OCI-LY3 (cell line): Measurements from ENCODE around the gene MN1.

ENCODE experiments used
- H2AFZ ChIP-seq: fragments of 200-600, 300-600 bp; shearing (Covaris generic); 2 replicates; pipeline ENCODE4 v1.6.0; 2014; ENCODE audit warnings: antibody characterized with exemption, low read depth, low read length
- H3K27ac ChIP-seq: fragments of 200-600, 300-600 bp; sonication (generic); 2 replicates; pipeline ENCODE4 v1.5.1; 2014; ENCODE audit warnings: mild to moderate bottlenecking, low read length, moderate library complexity, mixed read lengths
- H3K27me3 ChIP-seq: fragments of 200-600, 300-600 bp; sonication (generic); 2 replicates; pipeline ENCODE4 v1.6.1; 2014; ENCODE audit warnings: low read depth, low read length, mixed read lengths
- H3K36me3 ChIP-seq: fragments of 200-600, 300-600 bp; sonication (generic); replicated peaks from 2 replicates; pipeline ENCODE3; 2014; ENCODE audit warnings: low read depth, low read length, mixed read lengths
- H3K4me1 ChIP-seq: fragments of 300-600, 200-600 bp; sonication (generic); 2 replicates; pipeline ENCODE4 v1.6.1; 2014; ENCODE audit warnings: low read length, mixed read lengths
- H3K4me2 ChIP-seq: fragments of 200-600, 300-600 bp; sonication (generic); 2 replicates; pipeline ENCODE4 v1.6.1; 2014; ENCODE audit warnings: low read length, mixed read lengths
- H3K4me3 ChIP-seq: fragments of 300-600, 200-600 bp; sonication (generic); 2 replicates; pipeline ENCODE4 v1.5.1; 2014; ENCODE audit warnings: antibody characterized with exemption, mild to moderate bottlenecking, low read length, moderate library complexity
- H3K79me2 ChIP-seq: fragments of 300-600, 200-600 bp; shearing (Covaris generic); 2 replicates; pipeline ENCODE4 v1.6.1; 2014; ENCODE audit warnings: mild to moderate bottlenecking, low read length, mixed read lengths
- H3K9ac ChIP-seq: fragments of 300-600, 200-600 bp; shearing (Covaris generic); 2 replicates; pipeline ENCODE4 v1.6.0; 2014; ENCODE audit warnings: mild to moderate bottlenecking, low read length, moderate library complexity
- H3K9me3 ChIP-seq: fragments of 200-600, 300-600 bp; shearing (Covaris generic); 2 replicates; pipeline ENCODE4 v1.6.1; 2014; ENCODE audit warnings: low read length, mixed read lengths; ENCODE audit not compliant: insufficient read depth
- H4K20me1 ChIP-seq: fragments of 200-600, 300-600 bp; sonication (generic); 2 replicates; pipeline ENCODE4 v1.6.1; 2016; ENCODE audit warnings: low read length, mixed read lengths; ENCODE audit not compliant: insufficient read depth
- EZH2phosphoT487 ChIP-seq: fragments of 200-600 bp; shearing (Covaris generic); IDR thresholded peaks from 2 replicates; pipeline ENCODE4 v1.6.1; 2018; ENCODE audit warnings: antibody characterized with exemption, mixed run types, low read depth
- TF ChIP-seq, protein P1 (sequence below): fragments of 200-600, 300-600 bp; sonication (generic); IDR thresholded peaks from 2 replicates; pipeline ENCODE4 v1.5.1; 2014; ENCODE audit warnings: antibody characterized with exemption, low read length, low read depth

Gene MN1

GRCh38 chr22:27754888-27755480 lies 46.6 kb downstream of the MN1 start:
- TF ChIP-seq, protein P1, sequence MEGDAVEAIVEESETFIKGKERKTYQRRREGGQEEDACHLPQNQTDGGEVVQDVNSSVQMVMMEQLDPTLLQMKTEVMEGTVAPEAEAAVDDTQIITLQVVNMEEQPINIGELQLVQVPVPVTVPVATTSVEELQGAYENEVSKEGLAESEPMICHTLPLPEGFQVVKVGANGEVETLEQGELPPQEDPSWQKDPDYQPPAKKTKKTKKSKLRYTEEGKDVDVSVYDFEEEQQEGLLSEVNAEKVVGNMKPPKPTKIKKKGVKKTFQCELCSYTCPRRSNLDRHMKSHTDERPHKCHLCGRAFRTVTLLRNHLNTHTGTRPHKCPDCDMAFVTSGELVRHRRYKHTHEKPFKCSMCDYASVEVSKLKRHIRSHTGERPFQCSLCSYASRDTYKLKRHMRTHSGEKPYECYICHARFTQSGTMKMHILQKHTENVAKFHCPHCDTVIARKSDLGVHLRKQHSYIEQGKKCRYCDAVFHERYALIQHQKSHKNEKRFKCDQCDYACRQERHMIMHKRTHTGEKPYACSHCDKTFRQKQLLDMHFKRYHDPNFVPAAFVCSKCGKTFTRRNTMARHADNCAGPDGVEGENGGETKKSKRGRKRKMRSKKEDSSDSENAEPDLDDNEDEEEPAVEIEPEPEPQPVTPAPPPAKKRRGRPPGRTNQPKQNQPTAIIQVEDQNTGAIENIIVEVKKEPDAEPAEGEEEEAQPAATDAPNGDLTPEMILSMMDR, result no peak
- no peak for TF ChIP-seq EZH2phosphoT487
- Histone ChIP-seq H3K4me2 (no peak overlapping the region), H4K20me1 (no peaks in the 10 kb centered on the region), H2AFZ (no peak overlapping the region), H3K4me3 (no peak overlapping the region), H3K79me2 (no peaks in the 10 kb centered on the region), H3K27me3 (peaks cover 20% of the 10 kb centered on the region), H3K9ac (no peak overlapping the region), H3K36me3 (no peaks in the 10 kb centered on the region), H3K27ac (no peak overlapping the region), H3K4me1 (no peaks in the 10 kb centered on the region), H3K9me3 (no peaks in the 10 kb centered on the region)

DNA sequence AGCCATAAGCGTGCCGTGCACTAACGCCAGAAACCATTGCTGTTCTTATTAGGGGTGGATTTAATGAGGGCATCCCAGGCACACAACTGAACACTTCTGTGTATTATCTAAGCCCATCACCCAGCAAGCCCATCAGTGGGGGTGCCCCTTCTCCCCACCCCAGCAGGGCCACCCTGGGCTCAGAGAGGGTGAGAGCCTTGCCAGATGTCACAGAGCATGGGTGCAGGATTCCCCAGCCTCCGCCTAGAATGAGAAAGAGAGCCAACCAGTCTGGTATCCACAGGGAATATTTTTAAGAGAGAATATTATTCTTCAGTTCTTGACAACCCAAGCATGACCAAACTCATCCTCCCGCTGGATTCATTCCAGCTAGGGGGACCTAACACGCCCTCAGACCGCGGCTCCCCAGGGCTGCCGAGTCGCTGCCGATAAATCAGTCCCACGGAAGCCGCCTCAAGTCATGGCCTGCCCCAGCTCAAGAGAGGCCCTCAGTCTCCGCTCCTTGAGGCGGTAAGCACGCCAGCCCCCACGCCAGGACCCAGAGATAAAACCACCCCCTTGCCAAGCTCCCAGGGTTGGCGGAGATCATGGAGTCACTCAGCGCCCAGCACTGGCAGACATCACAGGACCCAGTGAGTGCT lies 47.2 kb downstream of the MN1 start:
- Histone ChIP-seq H3K27ac (no peak overlapping the region), H3K9ac (no peak overlapping the region), H3K4me1 (no peaks in the 10 kb centered on the region), H3K36me3 (no peaks in the 10 kb centered on the region), H3K79me2 (no peaks in the 10 kb centered on the region), H3K9me3 (no peaks in the 10 kb centered on the region), H3K27me3 (peaks cover 27% of the 10 kb centered on the region), H4K20me1 (no peaks in the 10 kb centered on the region), H3K4me3 (no peak overlapping the region), H3K4me2 (no peak overlapping the region), H2AFZ (no peak overlapping the region)
- TF ChIP-seq EZH2phosphoT487, result no peak
- TF ChIP-seq, protein P1, result no peak

DNA sequence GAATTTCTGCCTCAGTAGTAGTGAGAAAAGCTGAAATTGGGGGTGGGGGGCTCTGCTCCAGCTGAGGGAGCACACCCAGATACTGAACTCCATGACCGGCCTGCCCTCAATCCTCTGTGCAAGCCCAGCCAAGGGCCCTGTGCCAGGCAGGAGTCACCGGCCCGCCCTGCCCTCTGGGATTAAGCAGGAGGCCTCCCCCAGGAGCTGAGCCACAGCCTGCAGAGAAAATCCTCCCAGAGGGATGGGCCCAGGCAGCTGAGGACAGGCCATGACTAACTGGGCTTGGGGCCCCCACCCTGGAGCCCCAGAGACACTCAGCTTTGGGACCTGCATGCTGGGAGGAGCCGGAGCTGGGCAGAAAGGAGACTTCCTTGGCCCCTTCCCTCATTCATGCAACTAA lies 48.8 kb downstream of the MN1 start:
- Histone ChIP-seq H4K20me1 (no peaks in the 10 kb centered on the region), H3K4me1 (no peaks in the 10 kb centered on the region), H3K4me2 (no peak overlapping the region), H2AFZ (no peak overlapping the region), H3K79me2 (no peaks in the 10 kb centered on the region), H3K9ac (no peak overlapping the region), H3K27ac (no peak overlapping the region), H3K9me3 (no peaks in the 10 kb centered on the region), H3K36me3 (no peaks in the 10 kb centered on the region), H3K27me3 (peaks cover 38% of the 10 kb centered on the region), H3K4me3 (no peak overlapping the region)
- TF ChIP-seq EZH2phosphoT487, result no peak
- TF ChIP-seq, protein P1, result no peak

DNA sequence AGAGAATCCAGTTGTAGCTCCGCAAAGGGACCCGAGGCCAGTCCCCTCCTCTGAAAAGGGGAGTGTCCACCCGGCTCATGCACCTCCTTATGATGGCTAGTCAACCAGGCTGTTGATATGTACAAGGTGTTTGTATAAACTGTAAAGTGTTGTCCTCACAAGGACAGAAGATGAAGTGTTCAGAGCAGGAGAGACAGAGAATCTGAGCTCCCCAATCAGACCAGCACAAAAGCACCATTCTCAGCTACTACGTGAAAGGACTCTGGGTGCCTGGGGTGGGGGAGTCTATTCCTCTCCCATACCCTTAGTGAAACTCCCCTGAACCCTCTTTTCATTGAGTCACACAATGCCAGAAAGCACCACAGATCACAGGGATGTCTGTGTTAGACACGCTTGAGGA lies 49.4 kb downstream of the MN1 start:
- H2AFZ ChIP-seq, result no peak overlapping the region
- no peaks in the 10 kb centered on the region for H3K4me1 ChIP-seq
- no peaks in the 10 kb centered on the region for H3K9me3 ChIP-seq
- TF ChIP-seq, protein P1, result no peak
- no peak for TF ChIP-seq EZH2phosphoT487
- H3K27ac ChIP-seq, result no peak overlapping the region
- H3K36me3 ChIP-seq, result no peaks in the 10 kb centered on the region
- H3K9ac ChIP-seq, result no peak overlapping the region
- H3K27me3 ChIP-seq, result peaks cover 38% of the 10 kb centered on the region
- H3K79me2 ChIP-seq, result no peaks in the 10 kb centered on the region
- no peak overlapping the region for H3K4me2 ChIP-seq
- H4K20me1 ChIP-seq, result no peaks in the 10 kb centered on the region
- H3K4me3 ChIP-seq, result no peak overlapping the region
